ENCODE measurements around the gene LRRN4CL.
"Not testable (repeated sequence)": the region's sequence is repeated elsewhere in the genome, so short reads cannot be mapped to it uniquely, and the experiment has no call there.

The LRRN4CL gene

DNA sequence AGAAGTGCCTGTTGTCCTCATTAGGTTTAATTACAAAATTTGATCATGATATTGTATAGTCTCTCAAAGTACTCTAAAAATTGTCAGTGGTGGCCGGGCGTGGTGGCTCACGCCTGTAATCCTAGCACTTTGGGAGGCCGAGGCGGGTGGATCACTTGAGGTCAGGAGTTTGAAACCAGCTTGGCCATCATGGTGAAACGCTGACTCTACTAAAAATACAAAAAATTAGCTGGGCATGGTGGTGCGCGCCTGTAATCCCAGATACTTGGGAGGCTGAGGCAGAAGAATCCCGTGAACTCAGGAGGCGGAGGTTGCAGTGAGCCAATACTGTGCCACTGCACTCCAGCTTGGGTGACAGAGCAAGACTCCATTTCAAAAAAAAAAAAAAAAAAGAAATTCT is 13.9 kb downstream of the LRRN4CL start:
- not testable (repeated sequence) for DNase-seq

GRCh38 chr11:62673196-62673525 is 16.2 kb downstream of the LRRN4CL start:
- no peak for DNase-seq

DNA sequence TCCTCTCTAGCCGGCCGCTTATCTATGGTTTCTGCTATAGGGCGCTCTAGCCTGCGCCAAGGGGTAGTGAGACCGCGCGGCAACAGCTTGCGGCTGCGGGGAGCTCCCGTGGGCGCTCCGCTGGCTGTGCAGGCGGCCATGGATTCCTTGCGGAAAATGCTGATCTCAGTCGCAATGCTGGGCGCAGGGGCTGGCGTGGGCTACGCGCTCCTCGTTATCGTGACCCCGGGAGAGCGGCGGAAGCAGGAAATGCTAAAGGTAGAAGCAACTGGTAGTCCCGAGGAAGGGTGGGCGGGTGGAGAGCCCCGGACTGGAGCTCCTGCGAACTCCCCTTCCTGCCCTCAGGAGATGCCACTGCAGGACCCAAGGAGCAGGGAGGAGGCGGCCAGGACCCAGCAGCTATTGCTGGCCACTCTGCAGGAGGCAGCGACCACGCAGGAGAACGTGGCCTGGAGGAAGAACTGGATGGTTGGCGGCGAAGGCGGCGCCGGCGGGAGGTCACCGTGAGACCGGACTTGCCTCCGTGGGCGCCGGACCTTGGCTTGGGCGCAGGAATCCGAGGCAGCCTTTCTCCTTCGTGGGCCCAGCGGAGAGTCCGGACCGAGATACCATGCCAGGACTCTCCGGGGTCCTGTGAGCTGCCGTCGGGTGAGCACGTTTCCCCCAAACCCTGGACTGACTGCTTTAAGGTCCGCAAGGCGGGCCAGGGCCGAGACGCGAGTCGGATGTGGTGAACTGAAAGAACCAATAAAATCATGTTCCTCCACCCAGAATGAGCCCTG is 17.5 kb downstream of the LRRN4CL start, which contains the start of the genes LBHD1 and UQCC3:
LBHD1 (minus strand) TSS at position 660 of the 782 bp plus-strand sequence. CDS start 2,236 bp downstream, outside the sequence.
UQCC3 (plus strand) TSS at position 66 of the 782 bp plus-strand sequence; CDS start at position 139, 73 bp downstream.
- peak; percentile 84 for DNase-seq

GRCh38 chr11:62671236-62671607 is 18.1 kb downstream of the LRRN4CL start:
- no peak for DNase-seq

- DNase-seq: no peak
Observed at GRCh38 chr11:62669420-62670161, 19.7 kb downstream of the LRRN4CL start.

DNA sequence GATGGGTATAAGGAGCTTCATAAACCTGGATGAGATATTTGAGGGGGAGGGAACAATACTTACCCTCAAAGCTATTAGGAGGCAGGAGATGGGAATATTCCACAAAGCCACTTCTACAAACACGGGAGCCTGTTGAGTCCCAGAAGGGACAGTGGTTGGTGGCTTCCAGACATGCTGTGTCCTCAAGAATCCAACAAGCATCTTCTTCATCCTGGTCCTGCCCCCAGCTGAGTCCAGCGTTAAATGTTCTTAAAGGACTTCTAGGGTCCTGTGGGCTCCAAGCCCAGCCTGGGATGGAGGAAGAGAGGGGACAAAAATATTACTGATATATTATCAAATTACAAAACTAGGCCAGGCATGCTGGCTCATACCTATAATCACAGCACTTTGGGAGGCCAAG is 21.9 kb downstream of the LRRN4CL start:
- DNase-seq: no peak

- no peak for DNase-seq
Observed at GRCh38 chr11:62666259-62666926, 22.9 kb downstream of the LRRN4CL start.

DNA sequence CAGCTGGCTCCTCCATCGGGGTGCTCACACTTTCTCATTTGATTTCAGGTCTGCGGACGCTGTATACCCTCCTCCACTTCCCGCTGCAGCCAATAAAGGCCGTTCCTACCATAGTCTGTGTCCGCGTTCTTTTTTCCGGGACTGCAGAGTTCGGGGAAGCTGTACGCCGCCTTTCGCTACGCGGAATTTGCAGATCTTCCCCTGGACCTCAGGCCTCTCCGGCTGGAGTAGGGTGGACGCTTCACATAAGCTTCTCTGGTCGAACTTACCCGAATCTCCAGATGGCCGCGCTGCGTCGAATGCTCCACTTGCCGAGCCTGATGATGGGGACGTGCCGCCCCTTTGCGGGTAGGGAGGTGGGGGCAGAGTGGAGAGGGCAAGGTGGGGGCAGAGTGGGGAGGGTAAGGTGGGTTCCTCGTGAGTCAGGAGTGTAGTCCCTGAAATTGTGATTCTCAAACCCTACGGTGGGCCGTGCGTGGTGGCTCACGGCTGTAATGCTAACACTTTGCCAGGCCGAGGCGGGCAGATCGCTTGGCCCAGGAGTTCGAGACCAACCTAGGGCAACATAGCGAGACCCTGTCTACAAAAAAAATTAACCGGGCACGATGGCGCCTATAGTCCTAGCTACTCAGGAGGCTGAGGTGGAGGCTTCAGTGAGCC is 23.6 kb downstream of the LRRN4CL start:
- peak; percentile 61 for DNase-seq

DNA sequence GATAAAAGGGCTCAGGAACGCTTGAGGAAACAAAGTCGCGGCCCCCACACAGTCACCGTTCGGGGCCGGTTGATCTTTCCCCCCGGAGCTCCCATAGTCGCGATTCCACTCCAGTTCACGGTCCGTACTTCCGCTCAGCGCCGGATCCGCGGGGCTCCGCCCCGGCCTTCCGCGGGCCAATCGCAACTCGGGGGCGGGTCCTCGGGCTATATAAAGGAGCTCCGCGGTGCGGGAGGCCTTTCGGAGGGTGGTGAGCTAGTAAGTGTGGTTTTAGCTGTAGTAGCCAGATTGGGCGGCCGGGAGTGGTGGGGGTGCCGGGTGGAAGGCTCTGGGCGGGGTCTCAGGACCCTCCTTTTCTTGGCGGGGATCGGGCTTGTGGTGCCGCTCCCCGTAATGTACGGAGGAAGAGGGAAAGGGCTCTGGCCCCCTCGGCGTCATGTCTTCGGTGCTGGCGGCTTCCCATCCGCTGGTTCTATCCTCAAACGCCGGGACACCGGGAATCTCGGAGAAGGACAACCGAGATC is 24.2 kb downstream of the LRRN4CL start, which contains the start of the genes C11orf98 and CSKMT:
C11orf98 (minus strand) TSS at position 136 of the 524 bp plus-strand sequence; CDS start at position 95, 41 bp downstream.
CSKMT (plus strand) TSS at position 238 of the 524 bp plus-strand sequence. CDS start 568 bp downstream, outside the sequence.
- DNase-seq: peak; percentile 92

GRCh38 chr11:62664405-62665074 is 24.8 kb downstream of the LRRN4CL start:
- DNase-seq: peak; percentile 35

DNA sequence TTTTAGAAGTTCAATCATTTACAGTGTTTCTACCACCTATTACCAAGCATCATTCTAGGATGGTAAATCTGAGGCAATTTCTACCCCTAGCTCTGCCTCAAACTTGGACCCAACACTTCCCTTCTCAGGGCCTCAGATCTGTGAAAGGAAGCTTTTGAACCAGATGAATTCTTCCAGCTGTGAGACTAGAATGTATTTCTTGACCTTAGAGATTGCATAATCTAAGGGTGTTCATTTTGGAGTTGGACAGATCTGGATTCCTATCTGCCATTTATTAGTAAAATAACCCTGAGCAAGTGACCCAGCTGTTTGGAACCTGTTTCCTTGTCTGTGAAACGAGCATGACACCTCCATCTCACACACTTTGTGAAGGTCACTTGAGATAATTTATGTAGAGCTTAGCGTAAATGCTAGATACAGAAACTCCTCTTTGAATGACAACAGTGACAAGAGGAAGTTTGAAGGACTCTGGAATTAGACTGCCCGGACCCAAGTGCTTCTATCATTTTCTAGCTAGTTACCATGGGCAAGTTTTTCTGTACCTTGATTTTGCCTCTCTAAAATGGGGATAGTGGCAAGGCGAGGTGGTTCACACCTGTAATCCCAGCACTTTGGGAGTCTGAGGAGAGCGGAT is 32.4 kb downstream of the LRRN4CL start:
- no peak for DNase-seq

DNA sequence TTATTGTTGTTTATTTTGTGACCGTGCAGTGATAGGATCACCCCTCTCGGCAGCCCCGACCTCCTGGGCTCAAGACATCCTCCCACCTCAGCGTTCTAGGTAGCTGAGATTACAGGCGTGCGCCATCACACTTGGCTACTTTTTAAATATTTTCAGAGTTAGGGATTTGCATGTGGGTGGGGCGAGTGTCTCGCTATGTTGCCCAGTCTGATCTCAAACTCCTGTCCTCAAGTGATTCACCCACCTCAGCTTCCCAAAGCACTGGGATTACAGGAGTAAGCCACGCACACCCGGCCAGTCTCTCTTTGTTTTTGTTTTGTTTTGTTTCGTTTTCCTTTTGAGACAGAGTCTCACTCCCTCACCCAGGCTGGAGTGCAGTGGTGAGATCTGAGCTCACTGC is 35.0 kb downstream of the LRRN4CL start:
- DNase-seq: no peak

- no peak for DNase-seq
Observed at GRCh38 chr11:62652161-62653006, 36.9 kb downstream of the LRRN4CL start.

DNA sequence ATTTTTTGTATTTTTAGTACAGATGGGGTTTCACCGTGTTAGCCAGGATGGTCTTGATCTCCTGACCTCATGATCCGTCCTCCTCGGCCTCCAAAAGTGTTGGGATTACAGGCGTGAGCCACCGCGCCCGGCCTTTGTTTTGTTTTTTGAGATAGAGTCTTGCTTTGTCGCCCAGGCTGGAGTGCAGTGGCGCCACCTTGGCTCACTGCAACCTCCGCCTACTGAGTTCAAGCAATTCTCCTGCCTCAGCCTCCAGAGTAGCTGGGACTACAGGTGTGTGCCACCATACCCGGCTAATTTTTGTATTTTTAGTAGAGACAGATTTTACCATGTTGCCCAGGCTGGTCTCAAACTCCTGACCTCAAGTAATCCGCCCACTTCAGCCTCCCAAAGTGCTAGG is 39.0 kb downstream of the LRRN4CL start:
- not testable (repeated sequence) for DNase-seq

GRCh38 chr11:62649486-62649885 is 39.8 kb downstream of the LRRN4CL start:
- no peak for DNase-seq

- no peak for DNase-seq
Observed at GRCh38 chr11:62648967-62649364, 40.4 kb downstream of the LRRN4CL start.

GRCh38 chr11:62648185-62648966 is 41.0 kb downstream of the LRRN4CL start:
- no peak for DNase-seq

- DNase-seq: no peak
Observed at GRCh38 chr11:62647609-62648005, 41.7 kb downstream of the LRRN4CL start.

DNA sequence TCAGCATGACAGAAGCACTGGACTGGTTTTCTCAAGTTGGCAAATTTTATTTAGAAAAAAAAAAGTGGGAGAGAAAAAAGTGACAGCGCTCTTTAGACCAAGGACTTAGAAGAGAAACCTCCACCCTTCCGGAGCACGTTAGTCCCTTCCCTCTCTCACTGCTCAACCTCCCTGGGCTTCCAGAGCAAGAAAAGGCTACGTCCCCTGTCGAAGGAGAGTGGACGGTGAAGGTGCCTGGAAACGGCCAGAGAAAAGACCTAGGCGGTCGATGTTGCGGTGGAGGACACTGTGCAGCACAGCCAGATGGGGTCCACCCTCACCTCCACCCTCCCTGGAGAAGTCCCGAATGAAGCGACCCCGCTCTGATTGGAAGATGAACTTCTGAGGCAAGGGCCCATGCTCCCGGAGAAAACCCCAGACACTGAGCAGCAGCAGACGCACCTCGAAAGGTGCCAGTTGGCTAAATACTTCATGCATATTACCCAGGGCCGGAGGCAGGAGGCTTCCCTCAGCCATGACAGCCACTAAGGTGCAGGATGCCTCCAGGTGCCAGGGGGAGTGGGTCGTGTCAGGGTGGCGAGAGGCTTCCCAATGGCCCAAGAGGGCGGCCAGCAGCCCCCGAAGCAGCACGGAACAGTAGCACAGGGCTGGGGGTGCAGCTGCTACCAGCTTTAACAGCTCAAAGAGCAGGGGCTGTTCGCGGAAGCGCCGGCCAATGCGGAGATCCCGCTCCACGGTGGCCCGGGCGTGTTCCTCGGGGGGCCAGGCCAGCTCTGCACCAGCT is 42.3 kb downstream of the LRRN4CL start:
- no peak for DNase-seq
